H7 (cell line): ENCODE data around the gene ANP32E. TPM values are rescaled to one million over a fixed set of nuclear protein-coding genes. Genes with fewer than 3 reads are reported as not detected.
A peak's percentile ranks its signal among the peaks of the same experiment; 100 is the strongest.
"Not testable (repeated sequence)": the region's sequence is repeated elsewhere in the genome, so short reads cannot be mapped to it uniquely, and the experiment has no call there.

Experiments
- DNase-seq: peaks from one replicate; pipeline ENCODE4 v3.0.0; 2012
- H3K27me3 ChIP-seq: 2 replicates; pipeline ENCODE4 v1.6.0; 2011; ENCODE audit warnings: mild to moderate bottlenecking, low read length; ENCODE audit not compliant: control insufficient read depth, insufficient read depth
- H3K36me3 ChIP-seq: replicated peaks from 2 replicates; pipeline ENCODE4 v1.5.1; 2011; ENCODE audit warnings: low read length; ENCODE audit not compliant: control insufficient read depth, insufficient read depth
- H3K4me3 ChIP-seq: 2 replicates; pipeline ENCODE4 v1.5.1; 2011; ENCODE audit warnings: low read depth, mild to moderate bottlenecking, control low read depth, low read length, moderate library complexity; ENCODE audit not compliant: insufficient read depth
- total RNA-seq: library from RNA; depleted of rRNA; stranded (reverse); fragments of >200 nt; shearing (Covaris generic); gene quantifications from 2 replicates; pipeline ENCODE4 v1.2.3, GENCODE V29; 2014

The ANP32E gene
- total RNA-seq, 1 experiment from 2014 or later, result 83.8 TPM

DNA sequence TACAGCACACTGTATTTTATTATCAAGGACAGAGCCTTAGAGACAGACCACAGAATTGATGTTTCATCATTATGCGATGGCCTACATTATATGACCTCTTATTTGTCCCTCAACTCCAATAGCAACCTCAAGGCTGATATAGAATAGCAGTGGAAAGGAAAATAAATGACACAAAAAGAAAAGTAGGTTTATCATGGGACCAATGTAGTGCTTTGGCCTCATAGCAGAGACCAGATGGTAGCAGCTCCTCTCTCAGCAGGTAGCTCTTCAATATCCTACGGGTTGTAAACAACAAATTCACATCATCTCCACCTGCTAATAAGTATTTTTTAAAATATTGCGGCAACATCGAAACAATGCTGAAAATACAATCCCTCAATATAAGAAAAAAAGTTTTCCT is 25.2 kb downstream of the ANP32E start:
- Histone ChIP-seq H3K36me3 (no peaks in the 10 kb centered on the region), H3K4me3 (no peak overlapping the region)
- no peak for DNase-seq

DNA sequence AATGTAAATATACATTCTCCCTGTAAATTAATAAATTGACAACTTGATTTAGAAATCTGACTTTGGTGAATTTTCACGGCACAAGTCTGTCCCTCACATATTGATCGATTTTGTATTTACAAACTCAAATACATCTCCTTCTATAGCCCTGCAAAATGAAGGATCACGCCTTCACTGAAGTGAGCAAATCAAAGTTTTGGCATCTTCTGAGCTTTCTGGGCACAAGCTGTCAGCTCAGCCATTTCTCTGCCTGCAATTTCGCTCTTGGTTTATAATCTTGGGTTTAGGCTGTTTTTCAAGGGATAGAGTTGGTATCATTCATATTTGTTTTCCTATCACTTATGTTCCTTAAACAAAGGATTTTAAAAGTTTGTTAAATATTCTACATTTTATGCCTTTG is 25.8 kb downstream of the ANP32E start:
- no peaks in the 10 kb centered on the region for H3K27me3 ChIP-seq
- DNase-seq, result no peak
- H3K36me3 ChIP-seq, result no peaks in the 10 kb centered on the region
- no peak overlapping the region for H3K4me3 ChIP-seq

More for the DNA sequence above, 25.2 kb downstream of the ANP32E start:
- no peaks in the 10 kb centered on the region for H3K27me3 ChIP-seq

- DNase-seq, H3K27me3 ChIP-seq, H3K4me3 ChIP-seq, H3K36me3 ChIP-seq: not testable (repeated sequence)
Measured at GRCh38 chr1:150208460-150208859, 27.5 kb downstream of the ANP32E start.

DNA sequence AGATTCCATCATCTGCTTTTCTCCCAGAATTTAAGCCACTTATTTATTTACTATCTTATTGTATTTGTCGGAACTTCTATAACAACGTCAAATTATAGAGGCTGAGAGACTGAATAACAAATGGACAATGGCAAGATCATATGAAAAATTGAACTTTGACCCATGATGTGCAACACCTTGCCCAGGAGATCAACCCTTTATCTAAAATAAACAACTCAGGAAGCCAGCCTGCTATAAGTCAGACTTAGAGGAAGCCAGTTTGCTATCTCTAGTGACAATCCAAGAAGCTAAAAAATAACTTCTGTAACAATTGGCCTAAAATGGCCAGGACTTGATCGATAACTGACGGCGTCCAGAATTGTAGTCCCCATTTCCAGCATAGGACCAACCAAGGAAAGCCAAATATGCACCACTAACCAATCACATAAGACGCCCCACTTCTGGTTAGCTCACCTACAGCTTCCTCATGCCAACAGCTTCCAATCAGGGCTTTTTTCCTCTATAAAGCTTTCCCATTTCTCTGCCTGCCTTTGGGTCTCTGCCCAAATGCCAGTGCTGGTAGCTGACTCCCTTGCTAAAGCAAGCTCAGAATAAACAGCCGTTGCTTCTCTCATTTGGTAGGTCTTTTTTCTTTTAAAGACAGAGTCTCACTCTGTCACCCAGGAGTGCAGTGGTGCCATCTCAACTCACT is 28.5 kb downstream of the ANP32E start:
- H3K27me3 ChIP-seq, result no peaks in the 10 kb centered on the region
- no peak overlapping the region for H3K4me3 ChIP-seq
- DNase-seq, result no peak
- no peaks in the 10 kb centered on the region for H3K36me3 ChIP-seq

GRCh38 chr1:150196417-150196816 is 39.5 kb downstream of the ANP32E start:
- no peak for DNase-seq
- H3K27me3 ChIP-seq, result no peaks in the 10 kb centered on the region
- no peak overlapping the region for H3K4me3 ChIP-seq
- no peaks in the 10 kb centered on the region for H3K36me3 ChIP-seq

- Histone ChIP-seq H3K4me3 (no peak overlapping the region), H3K36me3 (no peaks in the 10 kb centered on the region), H3K27me3 (no peaks in the 10 kb centered on the region)
- DNase-seq, result no peak
Measured at GRCh38 chr1:150194381-150195031, 41.4 kb downstream of the ANP32E start.

- H3K4me3 ChIP-seq, result no peak overlapping the region
- H3K36me3 ChIP-seq, result no peaks in the 10 kb centered on the region
- no peak for DNase-seq
- H3K27me3 ChIP-seq, result no peaks in the 10 kb centered on the region
Measured at GRCh38 chr1:150192012-150192411, 43.9 kb downstream of the ANP32E start.

GRCh38 chr1:150187560-150187931 is 48.4 kb downstream of the ANP32E start:
- no peak for DNase-seq
- Histone ChIP-seq H3K4me3 (no peak overlapping the region), H3K27me3 (no peaks in the 10 kb centered on the region), H3K36me3 (no peaks in the 10 kb centered on the region)

GRCh38 chr1:150186789-150187559 is 48.9 kb downstream of the ANP32E start:
- no peaks in the 10 kb centered on the region for H3K27me3 ChIP-seq
- peak; percentile 61 for DNase-seq
- H3K36me3 ChIP-seq, result no peaks in the 10 kb centered on the region
- H3K4me3 ChIP-seq, result no peak overlapping the region

DNA sequence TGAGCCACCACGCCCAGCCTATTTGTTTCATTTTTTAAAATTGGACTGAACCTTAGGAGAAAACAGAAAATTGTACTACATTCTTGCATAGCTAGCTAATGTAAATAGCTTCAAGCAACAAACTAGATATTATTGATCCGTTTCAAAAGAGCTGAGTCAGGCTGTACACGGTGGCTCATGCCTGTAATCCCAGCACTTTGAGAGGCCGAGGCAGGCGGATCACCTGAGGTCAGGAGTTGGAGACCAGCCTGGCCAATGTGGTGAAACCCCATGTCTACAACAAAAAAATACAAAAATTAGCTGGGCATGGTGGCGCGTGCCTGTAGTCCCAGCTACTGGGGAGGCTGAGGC is 49.5 kb downstream of the ANP32E start:
- H3K27me3 ChIP-seq, H3K4me3 ChIP-seq, DNase-seq, H3K36me3 ChIP-seq: not testable (repeated sequence)

DNA sequence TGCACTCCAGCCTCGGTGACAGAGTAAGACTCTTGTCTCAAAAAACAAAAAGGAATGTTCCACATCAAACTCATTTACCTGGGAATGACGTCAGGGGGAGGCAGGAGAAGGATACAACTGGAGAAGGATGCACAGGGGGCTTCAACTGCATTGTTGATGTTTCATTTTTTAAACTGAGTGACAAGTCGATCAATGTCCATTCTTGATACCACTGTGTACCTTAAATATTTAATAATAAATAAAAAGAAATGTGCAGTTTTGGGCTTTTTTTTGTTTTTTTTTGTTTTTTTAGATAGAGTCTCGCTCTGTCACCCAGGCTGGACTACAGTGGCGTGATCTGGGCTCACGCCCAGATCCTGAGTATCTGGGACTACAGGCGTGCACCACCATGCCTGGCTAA is 50.4 kb downstream of the ANP32E start:
- DNase-seq, result no peak
- Histone ChIP-seq H3K4me3 (no peak overlapping the region), H3K36me3 (no peaks in the 10 kb centered on the region), H3K27me3 (no peaks in the 10 kb centered on the region)

DNA sequence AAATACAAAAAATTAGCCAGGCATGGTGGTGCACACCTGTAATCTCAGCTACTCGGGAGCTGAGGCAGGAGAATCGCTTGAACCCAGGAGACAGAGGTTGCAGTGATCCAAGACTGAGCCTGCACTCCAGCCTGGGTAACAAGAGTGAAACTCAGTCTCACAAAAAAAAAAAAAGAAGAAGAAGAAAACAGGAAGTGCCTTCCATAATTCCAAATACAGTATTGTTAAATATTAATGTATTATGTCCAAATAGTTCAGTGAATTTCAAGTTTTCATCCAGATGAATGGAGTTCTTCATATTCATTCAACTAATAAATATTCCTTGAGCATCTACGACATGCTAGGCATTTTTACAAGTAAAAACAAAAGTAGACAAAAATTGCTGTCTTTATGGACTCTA is 52.9 kb downstream of the ANP32E start:
- Histone ChIP-seq H3K36me3 (no peaks in the 10 kb centered on the region), H3K4me3 (no peak overlapping the region), H3K27me3 (no peaks in the 10 kb centered on the region)
- no peak for DNase-seq

DNA sequence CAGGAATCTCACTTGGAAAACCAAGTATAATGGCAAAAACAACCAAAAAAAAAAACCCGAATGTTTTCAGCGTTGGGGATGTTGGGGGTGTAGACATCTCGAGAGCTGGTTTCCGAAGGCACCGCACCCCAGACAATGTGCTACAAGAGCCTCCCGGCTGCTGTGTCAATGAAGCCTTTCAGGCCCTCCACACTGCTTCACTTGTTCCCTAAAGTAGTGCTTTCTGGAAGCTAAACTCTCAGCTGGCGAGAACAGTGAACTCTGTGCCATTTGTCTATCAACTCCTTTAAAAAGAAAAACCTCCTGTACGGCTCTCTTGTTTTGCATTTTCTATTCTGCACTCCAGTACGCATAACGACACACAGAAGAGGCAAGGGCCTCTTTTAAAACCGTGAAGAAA is 53.7 kb downstream of the ANP32E start:
- Histone ChIP-seq H3K27me3 (no peaks in the 10 kb centered on the region), H3K36me3 (no peaks in the 10 kb centered on the region), H3K4me3 (no peak overlapping the region)
- no peak for DNase-seq

GRCh38 chr1:150180474-150180873 is 55.4 kb downstream of the ANP32E start:
- Histone ChIP-seq H3K27me3 (no peaks in the 10 kb centered on the region), H3K36me3 (no peaks in the 10 kb centered on the region), H3K4me3 (no peak overlapping the region)
- no peak for DNase-seq

DNA sequence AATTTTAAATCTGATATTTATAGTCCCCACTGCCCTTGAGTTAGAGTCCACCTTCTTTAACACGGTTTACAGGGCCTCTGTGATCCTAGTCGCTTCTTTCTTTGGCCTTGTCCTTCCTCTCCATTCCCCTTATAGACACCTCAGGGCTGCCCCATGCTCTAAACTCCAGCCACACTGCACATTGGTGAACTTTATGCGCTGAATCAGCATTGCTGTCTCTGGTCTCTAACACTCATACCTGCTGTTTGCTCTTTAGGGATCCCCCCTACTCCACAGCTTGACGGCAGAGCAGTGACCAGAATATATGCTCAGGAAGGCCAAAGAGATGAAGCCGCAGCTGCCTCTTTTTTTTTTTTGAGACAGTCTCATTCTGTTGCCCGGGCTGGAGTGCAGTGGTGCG is 56.0 kb downstream of the ANP32E start:
- H3K27me3 ChIP-seq, result no peaks in the 10 kb centered on the region
- DNase-seq, result no peak
- H3K36me3 ChIP-seq, result no peaks in the 10 kb centered on the region
- no peak overlapping the region for H3K4me3 ChIP-seq
